Measurements from ENCODE around the gene UBR2.
"Not testable (repeated sequence)": the region's sequence is repeated elsewhere in the genome, so short reads cannot be mapped to it uniquely, and the experiment has no call there.

Gene UBR2

GRCh38 chr6:42619963-42620362, 56.1 kb downstream of the UBR2 start:
- no peaks in the 10 kb centered on the region for H3K27me3 Mint-ChIP-seq (ENCODE audit: low read depth)
- H3K4me3 Mint-ChIP-seq: no peak overlapping the region
- H3K4me1 Mint-ChIP-seq (ENCODE audit: low read depth): peaks cover 1% of the 10 kb centered on the region
- H3K36me3 Mint-ChIP-seq (ENCODE audit: low read depth): peaks cover 37% of the 10 kb centered on the region
- H3K27ac Mint-ChIP-seq: no peak overlapping the region
- no peaks in the 10 kb centered on the region for H3K9me3 Mint-ChIP-seq

GRCh38 chr6:42624601-42625000, 60.8 kb downstream of the UBR2 start:
- H3K9me3 Mint-ChIP-seq: no peaks in the 10 kb centered on the region
- peaks cover 29% of the 10 kb centered on the region for H3K36me3 Mint-ChIP-seq (ENCODE audit: low read depth)
- no peak overlapping the region for H3K27ac Mint-ChIP-seq
- H3K27me3 Mint-ChIP-seq (ENCODE audit: low read depth): no peaks in the 10 kb centered on the region
- peaks cover 5% of the 10 kb centered on the region for H3K4me1 Mint-ChIP-seq (ENCODE audit: low read depth)
- H3K4me3 Mint-ChIP-seq: no peak overlapping the region

- Mint-ChIP-seq H3K27ac (no peak overlapping the region), H3K4me1 (ENCODE audit: low read depth) (peaks cover 8% of the 10 kb centered on the region), H3K36me3 (ENCODE audit: low read depth) (peaks cover 28% of the 10 kb centered on the region), H3K9me3 (no peaks in the 10 kb centered on the region), H3K27me3 (ENCODE audit: low read depth) (no peaks in the 10 kb centered on the region), H3K4me3 (no peak overlapping the region)
Measured at GRCh38 chr6:42627044-42627443, 63.2 kb downstream of the UBR2 start.

- no peak overlapping the region for H3K4me3 Mint-ChIP-seq
- H3K4me1 Mint-ChIP-seq (ENCODE audit: low read depth): peaks cover 8% of the 10 kb centered on the region
- H3K36me3 Mint-ChIP-seq (ENCODE audit: low read depth): peaks cover 31% of the 10 kb centered on the region
- H3K9me3 Mint-ChIP-seq: no peaks in the 10 kb centered on the region
- no peaks in the 10 kb centered on the region for H3K27me3 Mint-ChIP-seq (ENCODE audit: low read depth)
- H3K27ac Mint-ChIP-seq: no peak overlapping the region
Measured at GRCh38 chr6:42627674-42628073, 63.8 kb downstream of the UBR2 start.

GRCh38 chr6:42628604-42629003, 64.8 kb downstream of the UBR2 start:
- Mint-ChIP-seq H3K27me3 (ENCODE audit: low read depth) (no peaks in the 10 kb centered on the region), H3K27ac (no peak overlapping the region), H3K36me3 (ENCODE audit: low read depth) (peaks cover 31% of the 10 kb centered on the region), H3K4me1 (ENCODE audit: low read depth) (peaks cover 6% of the 10 kb centered on the region), H3K4me3 (no peak overlapping the region), H3K9me3 (no peaks in the 10 kb centered on the region)

GRCh38 chr6:42629845-42630244, 66.0 kb downstream of the UBR2 start:
- H3K27me3 Mint-ChIP-seq (ENCODE audit: low read depth): no peaks in the 10 kb centered on the region
- no peaks in the 10 kb centered on the region for H3K9me3 Mint-ChIP-seq
- no peak overlapping the region for H3K4me3 Mint-ChIP-seq
- H3K27ac Mint-ChIP-seq: peak overlapping the region; percentile 77
- peaks cover 6% of the 10 kb centered on the region for H3K4me1 Mint-ChIP-seq (ENCODE audit: low read depth)
- peaks cover 26% of the 10 kb centered on the region for H3K36me3 Mint-ChIP-seq (ENCODE audit: low read depth)

GRCh38 chr6:42637681-42638080, 73.9 kb downstream of the UBR2 start:
- Mint-ChIP-seq H3K27me3 (ENCODE audit: low read depth) (no peaks in the 10 kb centered on the region), H3K36me3 (ENCODE audit: low read depth) (peaks cover 31% of the 10 kb centered on the region), H3K27ac (no peak overlapping the region), H3K4me1 (ENCODE audit: low read depth) (peaks cover 9% of the 10 kb centered on the region), H3K9me3 (no peaks in the 10 kb centered on the region), H3K4me3 (no peak overlapping the region)

GRCh38 chr6:42642794-42643193, 79.0 kb downstream of the UBR2 start:
- H3K36me3 Mint-ChIP-seq (ENCODE audit: low read depth): peaks cover 32% of the 10 kb centered on the region
- no peak overlapping the region for H3K4me3 Mint-ChIP-seq
- no peak overlapping the region for H3K27ac Mint-ChIP-seq
- peaks cover 5% of the 10 kb centered on the region for H3K4me1 Mint-ChIP-seq (ENCODE audit: low read depth)
- no peaks in the 10 kb centered on the region for H3K9me3 Mint-ChIP-seq
- H3K27me3 Mint-ChIP-seq (ENCODE audit: low read depth): no peaks in the 10 kb centered on the region

GRCh38 chr6:42644211-42644610, 80.4 kb downstream of the UBR2 start:
- H3K4me1 Mint-ChIP-seq (ENCODE audit: low read depth): no peaks in the 10 kb centered on the region
- H3K4me3 Mint-ChIP-seq: no peak overlapping the region
- H3K27ac Mint-ChIP-seq: no peak overlapping the region
- H3K27me3 Mint-ChIP-seq (ENCODE audit: low read depth): no peaks in the 10 kb centered on the region
- H3K9me3 Mint-ChIP-seq: no peaks in the 10 kb centered on the region
- peaks cover 32% of the 10 kb centered on the region for H3K36me3 Mint-ChIP-seq (ENCODE audit: low read depth)

GRCh38 chr6:42652024-42652746, 88.4 kb downstream of the UBR2 start:
- H3K27me3 Mint-ChIP-seq (ENCODE audit: low read depth): no peaks in the 10 kb centered on the region
- H3K36me3 Mint-ChIP-seq (ENCODE audit: low read depth): peaks cover 37% of the 10 kb centered on the region
- no peaks in the 10 kb centered on the region for H3K4me1 Mint-ChIP-seq (ENCODE audit: low read depth)
- no peaks in the 10 kb centered on the region for H3K9me3 Mint-ChIP-seq
- H3K27ac Mint-ChIP-seq: no peak overlapping the region
- H3K4me3 Mint-ChIP-seq: no peak overlapping the region

GRCh38 chr6:42653851-42654250, 90.0 kb downstream of the UBR2 start:
- Mint-ChIP-seq H3K27me3 (ENCODE audit: low read depth) (no peaks in the 10 kb centered on the region), H3K9me3 (no peaks in the 10 kb centered on the region), H3K36me3 (ENCODE audit: low read depth) (peaks cover 41% of the 10 kb centered on the region)

GRCh38 chr6:42659806-42660205, 96.0 kb downstream of the UBR2 start:
- no peaks in the 10 kb centered on the region for H3K27me3 Mint-ChIP-seq (ENCODE audit: low read depth)
- H3K4me1 Mint-ChIP-seq (ENCODE audit: low read depth): peaks cover 1% of the 10 kb centered on the region
- H3K36me3 Mint-ChIP-seq (ENCODE audit: low read depth): peaks cover 36% of the 10 kb centered on the region
- H3K9me3 Mint-ChIP-seq: no peaks in the 10 kb centered on the region
- H3K4me3 Mint-ChIP-seq: no peak overlapping the region
- no peak overlapping the region for H3K27ac Mint-ChIP-seq

More at GRCh38 chr6:42653851-42654250, 90.0 kb downstream of the UBR2 start:
- no peak overlapping the region for H3K27ac Mint-ChIP-seq
- H3K4me3 Mint-ChIP-seq: no peak overlapping the region
- no peaks in the 10 kb centered on the region for H3K4me1 Mint-ChIP-seq (ENCODE audit: low read depth)

GRCh38 chr6:42661540-42662153, 97.8 kb downstream of the UBR2 start:
- peaks cover 41% of the 10 kb centered on the region for H3K36me3 Mint-ChIP-seq (ENCODE audit: low read depth)
- H3K4me1 Mint-ChIP-seq (ENCODE audit: low read depth): peaks cover 1% of the 10 kb centered on the region
- no peaks in the 10 kb centered on the region for H3K27me3 Mint-ChIP-seq (ENCODE audit: low read depth)
- no peaks in the 10 kb centered on the region for H3K9me3 Mint-ChIP-seq
- no peak overlapping the region for H3K4me3 Mint-ChIP-seq
- no peak overlapping the region for H3K27ac Mint-ChIP-seq

- Mint-ChIP-seq H3K4me1 (ENCODE audit: low read depth) (peaks cover 1% of the 10 kb centered on the region), H3K4me3 (no peak overlapping the region), H3K9me3 (no peaks in the 10 kb centered on the region), H3K27me3 (ENCODE audit: low read depth) (no peaks in the 10 kb centered on the region), H3K27ac (no peak overlapping the region), H3K36me3 (ENCODE audit: low read depth) (peaks cover 39% of the 10 kb centered on the region)
Measured at GRCh38 chr6:42664718-42665117, 100.9 kb downstream of the UBR2 start.

GRCh38 chr6:42674368-42674767, 110.5 kb downstream of the UBR2 start:
- peaks cover 57% of the 10 kb centered on the region for H3K36me3 Mint-ChIP-seq (ENCODE audit: low read depth)
- not testable (repeated sequence) for H3K27ac Mint-ChIP-seq; H3K9me3 Mint-ChIP-seq; H3K4me3 Mint-ChIP-seq; H3K27me3 Mint-ChIP-seq (ENCODE audit: low read depth); H3K4me1 Mint-ChIP-seq (ENCODE audit: low read depth)
